NCI-H1694 (cell line): ENCODE data around the gene EIF3B.
"Not testable (repeated sequence)": the region's sequence is repeated elsewhere in the genome, so short reads cannot be mapped to it uniquely, and the experiment has no call there.

ENCODE experiments used
- DNase-seq: peaks from one replicate; lab custom pipeline; 2025; lab: John Stamatoyannopoulos, UW

EIF3B gene

GRCh38 chr7:2377492-2377891 is 22.9 kb downstream of the EIF3B start:
- not testable (repeated sequence) for DNase-seq

DNA sequence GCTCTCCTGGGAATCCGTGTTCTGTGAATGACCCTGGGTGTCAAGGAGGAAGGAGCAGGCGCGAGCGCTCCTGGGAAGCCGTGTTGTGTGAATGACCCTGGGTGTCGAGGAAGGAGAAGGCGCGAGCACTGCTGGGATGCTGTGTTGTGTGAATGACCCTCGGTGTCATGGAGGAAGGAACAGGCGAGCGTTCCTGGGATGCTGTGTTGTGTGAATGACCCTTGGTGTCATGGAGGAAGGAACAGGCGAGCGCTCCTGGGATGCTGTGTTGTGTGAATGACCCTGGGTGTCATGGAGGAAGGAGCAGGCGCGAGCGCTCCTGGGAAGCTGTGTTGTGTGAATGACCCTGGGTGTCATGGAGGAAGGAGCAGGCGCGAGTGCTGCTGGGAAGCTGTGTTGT is 23.5 kb downstream of the EIF3B start:
- DNase-seq: not testable (repeated sequence)

- DNase-seq: no peak
These were observed 24.5 kb downstream of the EIF3B start for GRCh38 chr7:2379161-2379560.

GRCh38 chr7:2379821-2380450 is 25.3 kb downstream of the EIF3B start:
- DNase-seq: no peak

- DNase-seq: no peak
These were observed 25.8 kb downstream of the EIF3B start for GRCh38 chr7:2380461-2380860.

- DNase-seq: no peak
These were observed 26.6 kb downstream of the EIF3B start for GRCh38 chr7:2381227-2381626.

- no peak for DNase-seq
These were observed 27.4 kb downstream of the EIF3B start for GRCh38 chr7:2381881-2382509.

DNA sequence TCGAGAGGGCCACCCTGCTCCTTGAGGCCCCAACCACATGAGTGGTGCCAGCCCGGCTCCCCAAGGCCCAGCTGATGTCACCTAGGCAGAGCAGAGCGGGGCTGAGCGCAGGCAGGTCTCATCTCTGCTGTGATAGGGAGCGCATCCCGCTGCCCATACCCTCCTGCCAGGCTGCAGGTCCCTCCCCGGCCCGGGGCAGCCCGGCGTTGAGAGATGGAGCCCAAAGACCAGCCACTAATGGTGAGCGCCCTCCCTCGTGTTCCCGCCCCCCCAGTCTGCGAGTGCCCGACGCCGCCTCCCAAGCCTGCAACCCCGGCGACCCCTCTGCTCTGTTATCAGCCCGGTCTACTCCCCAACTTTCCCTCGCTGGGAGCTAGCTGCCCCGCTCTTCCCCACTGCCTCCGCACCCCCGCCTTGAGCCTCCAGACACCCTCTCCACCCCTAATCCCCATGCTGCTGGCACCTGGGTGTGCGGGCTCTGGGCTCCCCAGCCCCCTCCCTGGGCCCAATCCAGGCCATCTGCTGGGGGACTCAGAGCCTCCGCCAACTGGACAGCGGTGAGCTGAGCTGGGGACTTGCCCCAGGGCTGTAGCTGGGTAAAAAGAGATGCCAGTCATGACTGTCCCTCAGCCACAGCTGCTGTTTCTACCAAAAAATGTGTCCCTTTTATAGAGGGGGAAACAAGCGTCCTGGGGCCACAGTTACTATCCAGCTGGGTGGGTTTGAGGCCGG is 29.1 kb downstream of the EIF3B start:
- DNase-seq: no peak

GRCh38 chr7:2384354-2385243 is 30.0 kb downstream of the EIF3B start:
- DNase-seq: no peak

DNA sequence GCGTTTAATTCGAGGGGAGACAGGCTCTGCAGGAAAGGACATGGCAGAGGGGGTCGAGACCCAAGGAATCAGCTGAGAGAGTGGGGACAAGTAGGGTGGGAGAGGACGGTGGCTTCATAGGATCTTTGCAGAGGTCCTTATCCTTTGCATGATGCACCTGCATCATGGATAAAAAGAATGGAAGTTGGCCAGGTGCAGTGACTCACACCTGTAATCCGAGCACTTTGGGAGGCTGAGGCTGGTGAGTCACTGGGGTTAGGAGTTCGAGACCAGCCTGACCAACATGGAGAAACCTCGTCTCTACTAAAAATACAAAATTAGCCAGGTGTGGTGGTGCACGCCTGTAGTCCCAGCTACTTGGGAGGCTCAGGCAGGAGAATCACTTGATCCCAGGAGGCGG is 31.5 kb downstream of the EIF3B start:
- not testable (repeated sequence) for DNase-seq

DNA sequence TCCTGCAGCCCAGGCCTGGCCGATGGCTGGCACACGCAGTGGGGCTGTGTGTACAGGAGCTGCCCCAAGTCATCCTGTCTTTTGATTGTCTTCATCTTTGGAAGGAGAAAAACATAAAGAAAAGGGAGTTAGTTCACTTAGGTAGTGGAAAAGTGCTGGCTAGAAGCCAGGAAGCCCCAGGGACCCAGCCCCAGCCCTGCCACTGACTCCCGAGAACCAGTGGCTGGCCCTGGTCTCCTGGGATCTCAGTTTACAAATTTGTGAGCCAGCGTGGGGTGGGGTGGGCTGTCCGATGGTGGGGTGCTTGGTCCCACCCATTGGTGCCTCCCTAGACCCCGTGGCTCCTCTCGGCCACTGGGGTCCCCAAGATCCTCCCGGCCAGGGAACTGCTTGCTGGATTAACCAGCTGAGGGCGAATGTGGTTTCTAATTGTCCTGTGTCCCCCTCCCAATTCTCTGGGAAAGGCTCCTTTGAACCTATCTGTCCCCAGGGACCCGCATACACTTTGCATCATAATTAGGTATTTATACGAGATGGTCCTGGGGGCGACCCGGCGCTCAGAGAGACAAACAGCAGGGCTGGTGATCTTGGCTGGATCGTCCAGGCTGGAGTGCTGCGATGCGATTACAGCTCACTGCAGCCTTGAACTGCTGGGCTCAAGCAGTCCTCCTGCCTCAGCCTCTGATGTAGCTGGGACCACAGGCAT is 32.5 kb downstream of the EIF3B start:
- no peak for DNase-seq

DNA sequence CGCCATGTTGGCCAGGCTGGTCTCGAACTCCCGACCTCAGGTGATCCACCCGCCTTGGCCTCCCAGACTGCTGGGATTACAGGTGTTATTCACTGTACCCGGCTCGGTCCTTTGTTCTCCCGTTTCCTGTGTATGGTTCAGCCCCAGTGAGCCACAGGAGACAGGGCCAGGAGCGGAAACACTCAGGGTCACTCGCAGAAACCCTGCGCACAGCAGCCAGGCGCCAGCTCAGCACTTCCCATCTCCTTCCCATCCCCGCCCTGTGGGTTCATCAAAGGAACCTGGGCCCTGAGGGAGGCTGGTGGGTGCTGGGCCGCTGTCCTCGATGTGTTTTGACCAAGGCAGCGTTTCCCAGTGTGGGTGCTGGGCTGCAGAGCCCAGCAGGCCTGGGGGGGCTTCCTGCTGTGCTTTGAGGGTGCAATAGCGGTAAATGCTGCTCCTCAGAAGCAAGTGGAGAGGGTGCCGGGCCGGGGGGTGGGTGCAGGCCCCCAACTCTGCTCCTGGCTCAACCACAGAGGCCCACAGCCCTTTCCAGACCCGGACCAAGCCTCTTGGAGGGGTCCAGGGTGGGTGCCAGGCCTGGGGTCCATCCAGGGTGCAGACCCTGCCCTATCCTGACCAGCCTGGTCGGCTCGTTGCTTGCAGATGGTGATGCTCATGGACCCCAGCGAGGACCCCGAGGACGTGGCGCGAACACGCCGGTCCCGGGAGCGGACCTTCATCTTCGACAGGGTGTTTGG is 33.4 kb downstream of the EIF3B start:
- DNase-seq: no peak

GRCh38 chr7:2388637-2388954 is 34.0 kb downstream of the EIF3B start:
- no peak for DNase-seq

GRCh38 chr7:2390020-2390816 is 35.6 kb downstream of the EIF3B start:
- not testable (repeated sequence) for DNase-seq

- DNase-seq: no peak
These were observed 39.1 kb downstream of the EIF3B start for GRCh38 chr7:2393706-2394105.

GRCh38 chr7:2394566-2395082 is 40.0 kb downstream of the EIF3B start:
- DNase-seq: no peak

GRCh38 chr7:2398506-2398905 is 43.9 kb downstream of the EIF3B start:
- DNase-seq: no peak

DNA sequence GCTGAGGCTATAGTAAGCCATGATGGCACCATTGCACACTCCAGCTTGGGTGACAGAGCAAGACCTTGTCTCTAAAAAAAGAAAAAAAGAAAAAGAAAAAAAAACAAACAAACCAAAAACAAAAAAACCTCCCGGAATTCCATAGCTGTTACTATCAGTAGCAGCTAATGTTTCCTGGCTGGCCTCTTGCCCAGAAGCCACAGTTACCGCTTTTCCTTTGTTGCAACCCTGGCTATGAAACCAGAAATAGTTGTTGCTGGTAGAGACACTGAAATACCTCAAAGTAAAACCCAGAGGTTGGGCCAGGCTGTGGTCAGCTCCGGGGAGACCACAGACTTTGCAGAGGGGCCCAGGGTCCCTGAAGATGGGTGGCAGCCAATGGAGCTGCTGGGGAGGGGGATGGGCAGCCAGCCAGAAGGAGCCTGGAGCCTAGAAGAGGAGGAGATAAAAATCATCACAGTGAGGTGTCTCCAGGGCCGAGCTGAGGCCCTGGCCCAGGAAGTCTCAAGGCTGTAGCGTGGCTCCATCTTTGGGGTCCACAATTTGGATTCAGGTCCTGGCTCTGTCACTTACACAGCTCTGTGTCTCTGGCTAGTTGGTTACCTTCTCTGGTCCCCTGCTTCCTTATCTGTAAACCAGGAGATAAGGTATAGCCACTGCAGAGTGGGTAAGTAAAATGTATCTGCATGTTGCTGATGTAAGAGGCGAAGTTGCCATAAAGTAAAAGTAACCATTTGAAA is 45.4 kb downstream of the EIF3B start:
- DNase-seq: peak; percentile 65

GRCh38 chr7:2402687-2403013 is 48.0 kb downstream of the EIF3B start:
- DNase-seq: no peak
